OCI-LY3 (cell line): ENCODE results near the gene NOL4L.
"Not testable (repeated sequence)": the region's sequence is repeated elsewhere in the genome, so short reads cannot be mapped to it uniquely, and the experiment has no call there.

Source experiments
- H2AFZ ChIP-seq: fragments of 200-600, 300-600 bp; shearing (Covaris generic); 2 replicates; pipeline ENCODE4 v1.6.0; 2014; ENCODE audit warnings: antibody characterized with exemption, low read depth, low read length
- H3K27ac ChIP-seq: fragments of 200-600, 300-600 bp; sonication (generic); 2 replicates; pipeline ENCODE4 v1.5.1; 2014; ENCODE audit warnings: mild to moderate bottlenecking, low read length, moderate library complexity, mixed read lengths
- H3K27me3 ChIP-seq: fragments of 200-600, 300-600 bp; sonication (generic); 2 replicates; pipeline ENCODE4 v1.6.1; 2014; ENCODE audit warnings: low read depth, low read length, mixed read lengths
- H3K36me3 ChIP-seq: fragments of 200-600, 300-600 bp; sonication (generic); replicated peaks from 2 replicates; pipeline ENCODE3; 2014; ENCODE audit warnings: low read depth, low read length, mixed read lengths
- H3K4me1 ChIP-seq: fragments of 300-600, 200-600 bp; sonication (generic); 2 replicates; pipeline ENCODE4 v1.6.1; 2014; ENCODE audit warnings: low read length, mixed read lengths
- H3K4me2 ChIP-seq: fragments of 200-600, 300-600 bp; sonication (generic); 2 replicates; pipeline ENCODE4 v1.6.1; 2014; ENCODE audit warnings: low read length, mixed read lengths
- H3K4me3 ChIP-seq: fragments of 300-600, 200-600 bp; sonication (generic); 2 replicates; pipeline ENCODE4 v1.5.1; 2014; ENCODE audit warnings: antibody characterized with exemption, mild to moderate bottlenecking, low read length, moderate library complexity
- H3K79me2 ChIP-seq: fragments of 300-600, 200-600 bp; shearing (Covaris generic); 2 replicates; pipeline ENCODE4 v1.6.1; 2014; ENCODE audit warnings: mild to moderate bottlenecking, low read length, mixed read lengths
- H3K9ac ChIP-seq: fragments of 300-600, 200-600 bp; shearing (Covaris generic); 2 replicates; pipeline ENCODE4 v1.6.0; 2014; ENCODE audit warnings: mild to moderate bottlenecking, low read length, moderate library complexity
- H3K9me3 ChIP-seq: fragments of 200-600, 300-600 bp; shearing (Covaris generic); 2 replicates; pipeline ENCODE4 v1.6.1; 2014; ENCODE audit warnings: low read length, mixed read lengths; ENCODE audit not compliant: insufficient read depth
- H4K20me1 ChIP-seq: fragments of 200-600, 300-600 bp; sonication (generic); 2 replicates; pipeline ENCODE4 v1.6.1; 2016; ENCODE audit warnings: low read length, mixed read lengths; ENCODE audit not compliant: insufficient read depth
- CTCF ChIP-seq: fragments of 200-600, 300-600 bp; sonication (generic); IDR thresholded peaks from 2 replicates; pipeline ENCODE4 v1.5.1; 2014; ENCODE audit warnings: antibody characterized with exemption, low read length, low read depth
- EZH2phosphoT487 ChIP-seq: fragments of 200-600 bp; shearing (Covaris generic); IDR thresholded peaks from 2 replicates; pipeline ENCODE4 v1.6.1; 2018; ENCODE audit warnings: antibody characterized with exemption, mixed run types, low read depth

The NOL4L gene

DNA sequence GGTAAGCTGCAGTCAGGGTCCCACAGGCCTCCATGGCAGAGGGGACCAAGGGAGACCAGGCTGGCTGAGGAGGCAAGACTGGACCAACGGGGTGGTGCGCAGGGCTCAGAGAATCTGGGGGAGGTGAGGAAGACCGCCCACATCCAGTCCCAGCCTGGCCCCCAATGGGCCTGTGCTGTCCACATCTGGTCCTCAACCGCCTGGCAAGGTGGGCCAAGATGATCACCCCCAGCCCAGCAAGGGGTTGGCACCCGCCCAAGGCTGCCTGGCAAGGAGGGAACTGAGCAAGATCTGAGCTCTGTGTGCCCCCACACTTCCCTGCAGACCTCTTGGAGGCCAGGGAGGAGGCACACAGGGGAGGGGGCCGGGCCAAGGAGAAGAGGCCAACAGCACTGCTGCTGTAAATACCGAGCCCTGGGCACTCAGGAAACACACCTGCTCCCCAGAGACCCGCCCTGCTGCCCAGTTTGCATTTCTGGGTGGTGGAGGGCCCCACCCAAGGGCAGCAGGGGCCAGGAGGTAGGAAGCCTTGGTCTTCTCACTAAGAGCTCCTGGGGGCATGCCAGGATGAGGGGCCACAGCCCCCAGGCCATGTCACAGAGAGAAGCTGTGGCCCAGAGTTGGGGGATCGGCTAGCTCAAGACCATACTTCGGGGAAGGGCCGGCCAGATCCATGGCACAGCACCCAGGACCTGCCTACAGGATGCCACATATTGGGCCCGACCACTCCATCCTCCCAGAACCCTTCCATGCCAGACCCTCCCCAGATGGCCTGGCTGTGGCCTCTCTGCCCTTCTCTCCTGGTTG lies 117.4 kb downstream of the NOL4L start:
- Histone ChIP-seq H3K9ac (no peak overlapping the region), H3K4me3 (no peak overlapping the region), H3K9me3 (no peaks in the 10 kb centered on the region), H2AFZ (no peak overlapping the region), H3K79me2 (no peaks in the 10 kb centered on the region), H3K27me3 (no peaks in the 10 kb centered on the region), H3K27ac (no peak overlapping the region), H4K20me1 (no peaks in the 10 kb centered on the region), H3K36me3 (no peaks in the 10 kb centered on the region), H3K4me2 (no peak overlapping the region), H3K4me1 (no peaks in the 10 kb centered on the region)
- no peak for TF ChIP-seq CTCF
- TF ChIP-seq EZH2phosphoT487: no peak

DNA sequence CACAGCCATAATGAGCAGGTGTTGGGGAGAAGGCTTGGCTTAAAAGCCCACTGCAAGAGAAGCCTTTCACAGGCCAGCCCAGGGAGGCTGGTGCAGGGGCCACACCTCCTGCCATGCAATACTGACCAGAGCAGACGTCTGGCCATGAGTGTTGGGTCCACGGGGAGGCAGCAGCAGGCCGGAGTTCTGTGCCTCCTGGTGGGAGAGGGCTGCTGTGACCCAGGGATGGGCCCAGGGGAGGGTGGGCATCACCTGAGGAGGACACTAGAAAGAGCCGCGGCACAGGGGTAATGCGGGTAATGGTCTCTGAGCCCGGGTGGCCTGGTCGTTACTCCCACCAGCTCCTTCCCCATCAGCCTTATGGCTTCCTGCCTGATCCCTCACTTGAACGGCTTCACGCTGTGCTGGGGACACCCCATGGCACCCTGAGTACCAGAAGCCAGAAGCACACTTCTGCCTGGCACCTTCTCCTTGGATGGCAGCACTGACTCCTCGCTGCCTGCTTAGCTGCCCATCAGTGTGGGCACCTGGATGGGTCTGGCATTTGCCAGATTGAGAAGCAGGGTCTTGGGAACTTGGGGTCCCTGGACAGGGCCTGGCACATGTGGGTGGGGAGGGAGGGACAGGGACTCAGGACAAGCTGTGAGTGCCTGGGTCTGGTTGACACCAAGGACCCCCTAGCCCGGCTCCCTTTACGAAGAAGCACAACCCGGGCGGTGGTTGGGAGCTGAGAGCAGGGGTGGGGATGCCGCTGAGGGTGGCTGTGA lies 118.2 kb downstream of the NOL4L start:
- Histone ChIP-seq H4K20me1 (no peaks in the 10 kb centered on the region), H3K4me3 (no peak overlapping the region), H3K9ac (no peak overlapping the region), H3K4me1 (no peaks in the 10 kb centered on the region), H3K27me3 (no peaks in the 10 kb centered on the region), H2AFZ (no peak overlapping the region), H3K27ac (no peak overlapping the region), H3K9me3 (no peaks in the 10 kb centered on the region), H3K4me2 (no peak overlapping the region), H3K79me2 (no peaks in the 10 kb centered on the region), H3K36me3 (no peaks in the 10 kb centered on the region)
- no peak for TF ChIP-seq CTCF
- no peak for TF ChIP-seq EZH2phosphoT487

DNA sequence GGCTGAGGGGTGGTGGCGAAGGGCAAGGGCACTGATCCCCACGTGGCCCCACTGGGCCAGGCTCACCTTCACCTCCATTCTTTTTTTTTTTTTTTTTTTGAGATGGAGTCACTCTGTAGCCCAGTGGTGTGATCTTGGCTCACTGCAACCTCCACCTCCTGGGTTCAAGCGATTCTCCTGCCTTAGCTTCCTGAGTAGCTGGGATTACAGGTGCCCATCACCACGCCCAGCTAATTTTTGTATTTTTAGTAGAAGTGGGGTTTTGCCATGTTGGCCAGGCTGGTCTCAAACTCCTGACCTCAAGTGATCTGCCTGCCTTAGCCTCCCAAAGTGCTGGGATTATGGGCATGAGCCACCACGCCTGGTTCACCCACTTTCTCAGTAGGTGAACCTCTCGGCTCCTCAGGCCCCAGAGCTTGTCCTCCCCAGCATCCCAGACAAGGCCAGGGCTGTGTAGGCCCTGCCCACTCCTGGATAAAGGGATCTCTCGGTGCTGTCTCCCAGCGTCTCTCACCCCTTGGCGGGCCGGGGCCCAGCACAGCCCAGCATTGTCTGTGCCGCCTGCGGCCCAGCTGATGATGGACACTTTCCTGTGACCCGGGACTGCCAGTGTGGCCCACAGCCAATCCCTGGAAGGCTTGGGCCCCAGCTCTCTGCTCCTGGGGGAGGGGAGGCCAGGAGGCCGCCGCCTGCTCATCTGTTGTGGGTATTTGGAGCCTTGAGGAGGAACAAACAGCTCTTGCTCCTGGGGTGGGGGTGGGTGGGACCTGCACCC lies 119.0 kb downstream of the NOL4L start:
- not testable (repeated sequence) for H4K20me1 ChIP-seq, H3K27ac ChIP-seq, H2AFZ ChIP-seq, H3K4me1 ChIP-seq, H3K27me3 ChIP-seq, H3K4me2 ChIP-seq, H3K4me3 ChIP-seq, H3K9me3 ChIP-seq, H3K36me3 ChIP-seq, H3K9ac ChIP-seq, H3K79me2 ChIP-seq

GRCh38 chr20:32465092-32465900 lies 119.8 kb downstream of the NOL4L start:
- Histone ChIP-seq H4K20me1 (no peaks in the 10 kb centered on the region), H3K27me3 (no peaks in the 10 kb centered on the region), H3K27ac (no peak overlapping the region), H3K9ac (no peak overlapping the region), H3K79me2 (no peaks in the 10 kb centered on the region), H3K4me2 (no peak overlapping the region), H3K36me3 (no peaks in the 10 kb centered on the region), H3K9me3 (no peaks in the 10 kb centered on the region), H3K4me3 (no peak overlapping the region), H3K4me1 (no peaks in the 10 kb centered on the region), H2AFZ (no peak overlapping the region)
- no peak for TF ChIP-seq EZH2phosphoT487
- TF ChIP-seq CTCF: no peak
